Measurements from ENCODE around the gene INPP5F. TPM values are rescaled to one million over a fixed set of nuclear protein-coding genes. Genes with fewer than 3 reads are reported as not detected.

INPP5F gene
- total and polyA plus RNA-seq, 9 of the 15 experiments (the other 6 are each of a cell fraction or from before 2014, with no cell fraction given): 1.6 to 7.3 (median 6.0) TPM

DNA sequence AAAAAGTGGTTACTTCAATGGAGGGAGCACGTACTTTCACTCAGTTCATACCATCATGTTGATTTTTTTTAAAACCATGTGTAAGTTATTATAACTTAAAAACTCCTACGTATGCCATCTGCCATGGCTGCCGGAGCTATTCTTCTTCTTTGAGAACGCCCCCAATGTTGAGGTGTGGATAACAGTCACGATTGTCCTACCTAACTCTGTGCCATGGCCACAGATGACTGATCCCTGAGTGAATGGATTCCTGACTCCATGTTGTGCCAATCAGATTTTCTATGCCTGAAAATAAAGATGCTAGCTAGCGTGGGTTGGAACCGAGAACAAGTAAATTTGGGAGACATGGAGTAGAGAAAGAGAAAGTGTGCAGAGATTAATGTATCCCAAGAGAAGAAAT is 141.5 kb downstream of the INPP5F start:
- POLR2A ChIA-PET: no interaction called here
- peaks cover 8% of the 10 kb centered on the region for H4K20me1 ChIP-seq (replicated peaks; ENCODE audit: control insufficient read depth, insufficient read depth, low read length)
- in situ Hi-C loops (cut with MboI): loop anchor here (10.0 kb wide), 1 partner anchor 263 kb away; no protein-coding TSS in a partner anchor
- no peaks in the 10 kb centered on the region for H3K27me3 ChIP-seq (ENCODE audit: control insufficient read depth in 2 of 2, insufficient read depth in 2 of 2, low read length in 2 of 2)
- no peak overlapping the region for H3K9ac ChIP-seq (ENCODE audit: insufficient read depth in 1 of 2, low read depth in 2 of 2, low read length in 2 of 2)
- no peak for DNase-seq (ENCODE audit: extremely low read depth in 1 of 4, low spot score in 3 of 4)
- peaks cover 5 to 6% of the 10 kb centered on the region in 2 experiments; a peak in 4 of 5 replicates for H3K4me1 ChIP-seq (replicated peaks in 1 of 2; ENCODE audit: control insufficient read depth in 2 of 2, insufficient read depth in 2 of 2, low read length in 2 of 2)
- H3K27ac ChIP-seq (ENCODE audit: extremely low read depth, low read depth, low read length): no peak overlapping the region
- intact Hi-C loops (cut with micrococcal nuclease): loop anchor here (5.0 kb wide), 1 partner anchor 270 kb away; the partner anchor contains the start of gene TIAL1
- H3K9me3 ChIP-seq (replicated peaks; ENCODE audit: control insufficient read depth, insufficient read depth, low read depth, low read length): no peaks in the 10 kb centered on the region
- H3K9me1 ChIP-seq (ENCODE audit: control insufficient read depth, insufficient read depth, low read length): no peaks in the 10 kb centered on the region
- WGBS (ENCODE audit: insufficient coverage, low coverage, missing lambda C conversion rate): 90% methylated on average over 7 of the region's 7 CpGs
- BruUV-seq (replicated peaks): no TSS peak
- no peak overlapping the region for H2AFZ ChIP-seq (ENCODE audit: low read depth, low read length)
- CTCF ChIA-PET (ENCODE audit: low intra/inter-chr PET ratio): no interaction called here
- H3K4me2 ChIP-seq (ENCODE audit: insufficient read depth, low read length): no peak overlapping the region
- peaks cover 97% of the 10 kb centered on the region for H3K79me2 ChIP-seq (ENCODE audit: control insufficient read depth, insufficient read depth, low read length)
- H3K36me3 ChIP-seq (ENCODE audit: control insufficient read depth, insufficient read depth, low read length): peaks cover 9% of the 10 kb centered on the region; the same call in 1 of the 3 replicates
- ATAC-seq: no peak
- H3K4me3 ChIP-seq: no peak overlapping the region
- no peak for FAIRE-seq
- TF ChIP-seq DPF2 (IDR thresholded peaks at IDR 0.05) (no peak), SPI1 (IDR thresholded peaks at IDR 0.05; ENCODE audit: borderline replicate concordance, low read depth, low read length) (no peak), KDM4B (IDR thresholded peaks at IDR 0.05; ENCODE audit: borderline replicate concordance in 2 of 2, low read depth in 1 of 2) (no peak), ZNF740 (CRISPR knock-in tag; IDR thresholded peaks at IDR 0.05) (no peak), ZNF740 (tag; IDR thresholded peaks at IDR 0.05) (no peak), NFXL1 (CRISPR knock-in tag; IDR thresholded peaks at IDR 0.05) (no peak), CBX5 (IDR thresholded peaks at IDR 0.05; ENCODE audit: borderline replicate concordance, low read depth) (no peak), NCOA4 (IDR thresholded peaks at IDR 0.05; ENCODE audit: partially characterized antibody) (no peak), HMGN3 (IDR thresholded peaks at IDR 0.05; ENCODE audit: borderline replicate concordance, extremely low read depth, insufficient read length, low read depth, low read length) (no peak), CTBP1 (IDR thresholded peaks at IDR 0.05; ENCODE audit: borderline replicate concordance) (no peak), ELF1 (tag; IDR thresholded peaks at IDR 0.05) (no peak)
- TF ChIP-seq, protein P1, sequence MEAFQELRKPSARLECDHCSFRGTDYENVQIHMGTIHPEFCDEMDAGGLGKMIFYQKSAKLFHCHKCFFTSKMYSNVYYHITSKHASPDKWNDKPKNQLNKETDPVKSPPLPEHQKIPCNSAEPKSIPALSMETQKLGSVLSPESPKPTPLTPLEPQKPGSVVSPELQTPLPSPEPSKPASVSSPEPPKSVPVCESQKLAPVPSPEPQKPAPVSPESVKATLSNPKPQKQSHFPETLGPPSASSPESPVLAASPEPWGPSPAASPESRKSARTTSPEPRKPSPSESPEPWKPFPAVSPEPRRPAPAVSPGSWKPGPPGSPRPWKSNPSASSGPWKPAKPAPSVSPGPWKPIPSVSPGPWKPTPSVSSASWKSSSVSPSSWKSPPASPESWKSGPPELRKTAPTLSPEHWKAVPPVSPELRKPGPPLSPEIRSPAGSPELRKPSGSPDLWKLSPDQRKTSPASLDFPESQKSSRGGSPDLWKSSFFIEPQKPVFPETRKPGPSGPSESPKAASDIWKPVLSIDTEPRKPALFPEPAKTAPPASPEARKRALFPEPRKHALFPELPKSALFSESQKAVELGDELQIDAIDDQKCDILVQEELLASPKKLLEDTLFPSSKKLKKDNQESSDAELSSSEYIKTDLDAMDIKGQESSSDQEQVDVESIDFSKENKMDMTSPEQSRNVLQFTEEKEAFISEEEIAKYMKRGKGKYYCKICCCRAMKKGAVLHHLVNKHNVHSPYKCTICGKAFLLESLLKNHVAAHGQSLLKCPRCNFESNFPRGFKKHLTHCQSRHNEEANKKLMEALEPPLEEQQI (IDR thresholded peaks at IDR 0.05): no peak
- TF ChIP-seq, protein P2, sequence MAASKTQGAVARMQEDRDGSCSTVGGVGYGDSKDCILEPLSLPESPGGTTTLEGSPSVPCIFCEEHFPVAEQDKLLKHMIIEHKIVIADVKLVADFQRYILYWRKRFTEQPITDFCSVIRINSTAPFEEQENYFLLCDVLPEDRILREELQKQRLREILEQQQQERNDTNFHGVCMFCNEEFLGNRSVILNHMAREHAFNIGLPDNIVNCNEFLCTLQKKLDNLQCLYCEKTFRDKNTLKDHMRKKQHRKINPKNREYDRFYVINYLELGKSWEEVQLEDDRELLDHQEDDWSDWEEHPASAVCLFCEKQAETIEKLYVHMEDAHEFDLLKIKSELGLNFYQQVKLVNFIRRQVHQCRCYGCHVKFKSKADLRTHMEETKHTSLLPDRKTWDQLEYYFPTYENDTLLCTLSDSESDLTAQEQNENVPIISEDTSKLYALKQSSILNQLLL (CRISPR knock-in tag; IDR thresholded peaks at IDR 0.05; ENCODE audit: borderline replicate concordance): no peak
- TF ChIP-seq, protein P3, sequence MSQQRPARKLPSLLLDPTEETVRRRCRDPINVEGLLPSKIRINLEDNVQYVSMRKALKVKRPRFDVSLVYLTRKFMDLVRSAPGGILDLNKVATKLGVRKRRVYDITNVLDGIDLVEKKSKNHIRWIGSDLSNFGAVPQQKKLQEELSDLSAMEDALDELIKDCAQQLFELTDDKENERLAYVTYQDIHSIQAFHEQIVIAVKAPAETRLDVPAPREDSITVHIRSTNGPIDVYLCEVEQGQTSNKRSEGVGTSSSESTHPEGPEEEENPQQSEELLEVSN (IDR thresholded peaks at IDR 0.05; ENCODE audit: borderline replicate concordance in 1 of 2, extremely low read depth in 1 of 2, insufficient read depth in 1 of 2, insufficient read length in 1 of 2, low read depth in 1 of 2, low read length in 1 of 2, poor library complexity in 1 of 2, severe bottlenecking in 1 of 2): no peak
- TF ChIP-seq, protein P4, sequence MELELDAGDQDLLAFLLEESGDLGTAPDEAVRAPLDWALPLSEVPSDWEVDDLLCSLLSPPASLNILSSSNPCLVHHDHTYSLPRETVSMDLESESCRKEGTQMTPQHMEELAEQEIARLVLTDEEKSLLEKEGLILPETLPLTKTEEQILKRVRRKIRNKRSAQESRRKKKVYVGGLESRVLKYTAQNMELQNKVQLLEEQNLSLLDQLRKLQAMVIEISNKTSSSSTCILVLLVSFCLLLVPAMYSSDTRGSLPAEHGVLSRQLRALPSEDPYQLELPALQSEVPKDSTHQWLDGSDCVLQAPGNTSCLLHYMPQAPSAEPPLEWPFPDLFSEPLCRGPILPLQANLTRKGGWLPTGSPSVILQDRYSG (tag; conservative IDR thresholded peaks at IDR 0.05; ENCODE audit: low read depth): no peak

Data from K562 (cell line).